Neuronal stem cell (in vitro differentiated cells): Measurements from ENCODE around the gene GPSM1.

Experiments used
- DNase-seq: peaks from one replicate; pipeline ENCODE4 v3.0.0-alpha.2; 2013; ENCODE audit warnings: low spot score
- H2AFZ ChIP-seq: one replicate; pipeline ENCODE4 v1.6.1; 2013; ENCODE audit warnings: mild to moderate bottlenecking, low read length, inconsistent platforms
- H2AK5ac ChIP-seq: 2 replicates; pipeline ENCODE4 v1.6.1; 2013; ENCODE audit warnings: low read depth, mild to moderate bottlenecking, inconsistent platforms, low read length, moderate library complexity, mixed read lengths
- H2BK120ac ChIP-seq: 2 replicates; pipeline ENCODE4 v1.6.1; 2013; ENCODE audit warnings: low read depth, mild to moderate bottlenecking, inconsistent platforms, low read length, moderate library complexity, mixed read lengths
- H2BK12ac ChIP-seq: one replicate; pipeline ENCODE4 v1.6.1; 2013; ENCODE audit warnings: low read length, inconsistent platforms
- H2BK15ac ChIP-seq: 2 replicates; pipeline ENCODE4 v1.6.1; 2013; ENCODE audit warnings: mild to moderate bottlenecking, low read length, inconsistent platforms, mixed read lengths
- H2BK5ac ChIP-seq: one replicate; pipeline ENCODE4 v1.6.1; 2013; ENCODE audit warnings: inconsistent platforms, mild to moderate bottlenecking, low read length, moderate library complexity
- H3K14ac ChIP-seq: one replicate; pipeline ENCODE4 v1.6.1; 2013; ENCODE audit warnings: low read length, inconsistent platforms
- H3K18ac ChIP-seq: 2 replicates; pipeline ENCODE4 v1.6.1; 2013; ENCODE audit warnings: low read length, inconsistent platforms
- H3K23ac ChIP-seq: 2 replicates; pipeline ENCODE4 v1.6.1; 2013; ENCODE audit warnings: low read depth, mild to moderate bottlenecking, mixed read lengths, low read length, inconsistent platforms; ENCODE audit not compliant: poor library complexity
- H3K27ac ChIP-seq: replicated peaks from 3 replicates; pipeline ENCODE4 v1.5.1; 2013; ENCODE audit warnings: low read length, inconsistent platforms
- H3K27me3 ChIP-seq, 3 experiments: 2 replicates each; pipeline ENCODE4 v1.6.1; 2013; ENCODE audit warnings: low read length in 3 of 3, mild to moderate bottlenecking in 2 of 3, inconsistent platforms in 1 of 3, low read depth in 1 of 3, mixed read lengths in 1 of 3, moderate library complexity in 1 of 3; ENCODE audit not compliant: control insufficient read depth in 3 of 3, insufficient read depth in 3 of 3
- H3K36me3 ChIP-seq, 2 donors: replicated peaks in 1 of 2; 2 replicates each; pipeline ENCODE4 v1.6.1; 2013; ENCODE audit warnings: low read length in 2 of 2; ENCODE audit not compliant: control insufficient read depth in 2 of 2, insufficient read depth in 2 of 2
- H3K4ac ChIP-seq: 2 replicates; pipeline ENCODE4 v1.6.1; 2013; ENCODE audit warnings: inconsistent platforms, mild to moderate bottlenecking, low read length, moderate library complexity
- H3K4me1 ChIP-seq, 2 donors: 1 replicate in 1 of 2; 2 replicates in 1 of 2; pipeline ENCODE4 v1.6.1; 2013; ENCODE audit warnings: low read length in 2 of 2, low read depth in 1 of 2; ENCODE audit not compliant: control insufficient read depth in 2 of 2, insufficient read depth in 1 of 2
- H3K4me2 ChIP-seq: one replicate; pipeline ENCODE4 v1.6.1; 2013; ENCODE audit warnings: mild to moderate bottlenecking, low read length, inconsistent platforms; ENCODE audit not compliant: insufficient read depth, poor library complexity, severe bottlenecking
- H3K4me3 ChIP-seq, 2 donors: 2 replicates each; pipeline ENCODE4 v1.5.1; 2013; ENCODE audit warnings: low read length in 2 of 2, mild to moderate bottlenecking in 2 of 2, inconsistent platforms in 1 of 2, moderate library complexity in 1 of 2
- H3K79me1 ChIP-seq: one replicate; pipeline ENCODE4 v1.6.1; 2013; ENCODE audit warnings: low read depth, mild to moderate bottlenecking, inconsistent platforms, low read length, moderate library complexity
- H3K9ac ChIP-seq: one replicate; pipeline ENCODE4 v1.6.1; 2013; ENCODE audit warnings: mild to moderate bottlenecking, low read depth, low read length, inconsistent platforms; ENCODE audit not compliant: poor library complexity
- H3K9me3 ChIP-seq, 2 donors: replicated peaks in 1 of 2; 2 replicates each; pipeline versions ENCODE3 to v1.6.1; 2013; ENCODE audit warnings: low read length in 2 of 2, mild to moderate bottlenecking in 2 of 2, inconsistent platforms in 1 of 2, low read depth in 1 of 2, mixed read lengths in 1 of 2, moderate library complexity in 1 of 2; ENCODE audit not compliant: control insufficient read depth in 2 of 2, insufficient read depth in 1 of 2
- H4K8ac ChIP-seq: one replicate; pipeline ENCODE4 v1.6.1; 2013; ENCODE audit warnings: low read depth, mild to moderate bottlenecking, inconsistent platforms, low read length, moderate library complexity
- H4K91ac ChIP-seq: one replicate; pipeline ENCODE4 v1.6.1; 2013; ENCODE audit warnings: low read length, low read depth, mild to moderate bottlenecking, inconsistent platforms; ENCODE audit not compliant: poor library complexity
- WGBS, 2 donors: extraction: QIAGEN DNeasy Blood & Tissue Kit; methylation state at CpG; one replicate each; pipeline ENCODE4 v1.1.7; 2013; ENCODE audit warnings: missing lambda C conversion rate in 2 of 2, mixed read lengths in 1 of 2; ENCODE audit not compliant: insufficient read length in 2 of 2, insufficient replicate concordance in 1 of 2; ENCODE audit errors: extremely low coverage in 2 of 2; 5-methylcytosine and 5-hydroxymethylcytosine counted together

The GPSM1 gene

GRCh38 chr9:136377341-136378169 lies 50.2 kb downstream of the GPSM1 start:
- no peak overlapping the region for H3K9ac ChIP-seq
- H4K8ac ChIP-seq, result no peak overlapping the region
- no peak overlapping the region for H3K27ac ChIP-seq
- peaks cover 27 to 67% of the 10 kb centered on the region in 2 donors for H3K36me3 ChIP-seq
- no peak overlapping the region for H2AFZ ChIP-seq
- H3K4me3 ChIP-seq, result no peak overlapping the region
- peaks cover 5 to 14% of the 10 kb centered on the region in 2 donors for H3K4me1 ChIP-seq
- no peaks in the 10 kb centered on the region for H3K27me3 ChIP-seq
- no peak overlapping the region for H2BK12ac ChIP-seq
- H3K18ac ChIP-seq, result no peak overlapping the region
- H3K14ac ChIP-seq, result no peak overlapping the region
- no peak overlapping the region for H4K91ac ChIP-seq
- no peak overlapping the region for H2AK5ac ChIP-seq
- no peak overlapping the region for H2BK5ac ChIP-seq
- H2BK15ac ChIP-seq, result no peak overlapping the region
- no peak overlapping the region for H3K4ac ChIP-seq
- H3K4me2 ChIP-seq, result no peak overlapping the region
- no peaks in the 10 kb centered on the region for H3K9me3 ChIP-seq
- no peak for DNase-seq
- no peak overlapping the region for H2BK120ac ChIP-seq
- H3K23ac ChIP-seq, result no peak overlapping the region
- H3K79me1 ChIP-seq, result peaks cover 2% of the 10 kb centered on the region
- no CpG with 5 or more reads among the region's 32 CpGs for WGBS, 2 donors

GRCh38 chr9:136378170-136379002 lies 51.0 kb downstream of the GPSM1 start:
- Histone ChIP-seq H2BK15ac (no peak overlapping the region), H3K4me2 (no peak overlapping the region), H3K4ac (no peak overlapping the region), H4K8ac (no peak overlapping the region), H3K14ac (no peak overlapping the region), H3K9me3 (no peaks in the 10 kb centered on the region), H3K9ac (no peak overlapping the region), H3K36me3 (peaks cover 35 to 75% of the 10 kb centered on the region in 2 donors), H2BK120ac (no peak overlapping the region), H3K18ac (no peak overlapping the region), H3K23ac (no peak overlapping the region), H3K4me3 (no peak overlapping the region), H3K27me3 (no peaks in the 10 kb centered on the region), H2BK5ac (no peak overlapping the region), H3K27ac (no peak overlapping the region), H4K91ac (no peak overlapping the region), H3K4me1 (peaks cover 0 to 6% of the 10 kb centered on the region in 2 donors), H2AFZ (no peak overlapping the region), H2BK12ac (no peak overlapping the region), H2AK5ac (no peak overlapping the region), H3K79me1 (peaks cover 2% of the 10 kb centered on the region)
- DNase-seq, result no peak
- no CpG with 5 or more reads among the region's 28 CpGs for WGBS, 2 donors

GRCh38 chr9:136379003-136379287 lies 51.6 kb downstream of the GPSM1 start:
- Histone ChIP-seq H3K4me1 (no peaks in the 10 kb centered on the region), H3K23ac (no peak overlapping the region), H2AFZ (no peak overlapping the region), H3K14ac (no peak overlapping the region), H3K18ac (no peak overlapping the region), H3K4ac (no peak overlapping the region), H3K4me3 (no peak overlapping the region), H4K91ac (no peak overlapping the region), H2BK120ac (no peak overlapping the region), H3K4me2 (no peak overlapping the region), H2BK5ac (no peak overlapping the region), H3K9me3 (no peaks in the 10 kb centered on the region), H2BK15ac (no peak overlapping the region), H3K27ac (no peak overlapping the region), H3K9ac (no peak overlapping the region), H3K79me1 (peaks cover 2% of the 10 kb centered on the region), H3K27me3 (no peaks in the 10 kb centered on the region), H2BK12ac (no peak overlapping the region), H3K36me3 (peaks cover 38 to 80% of the 10 kb centered on the region in 2 donors), H4K8ac (no peak overlapping the region), H2AK5ac (no peak overlapping the region)
- no peak for DNase-seq
- WGBS, 2 donors, result no CpG with 5 or more reads among the region's 18 CpGs

- H3K4me3 ChIP-seq, result no peak overlapping the region
- H2BK120ac ChIP-seq, result no peak overlapping the region
- H3K4ac ChIP-seq, result no peak overlapping the region
- no peaks in the 10 kb centered on the region for H3K4me1 ChIP-seq
- no peak overlapping the region for H2BK15ac ChIP-seq
- H3K27me3 ChIP-seq, result no peaks in the 10 kb centered on the region
- no CpG with 5 or more reads among the region's 11 CpGs for WGBS, 2 donors
- H2BK12ac ChIP-seq, result no peak overlapping the region
- H2AK5ac ChIP-seq, result no peak overlapping the region
- H4K8ac ChIP-seq, result no peak overlapping the region
- no peak overlapping the region for H3K14ac ChIP-seq
- H3K18ac ChIP-seq, result no peak overlapping the region
- no peak overlapping the region for H3K4me2 ChIP-seq
- H3K9ac ChIP-seq, result no peak overlapping the region
- H4K91ac ChIP-seq, result no peak overlapping the region
- no peak overlapping the region for H2AFZ ChIP-seq
- H3K23ac ChIP-seq, result no peak overlapping the region
- peaks cover 43 to 85% of the 10 kb centered on the region in 2 donors for H3K36me3 ChIP-seq
- no peak for DNase-seq
- no peaks in the 10 kb centered on the region for H3K9me3 ChIP-seq
- H2BK5ac ChIP-seq, result no peak overlapping the region
- no peaks in the 10 kb centered on the region for H3K79me1 ChIP-seq
- H3K27ac ChIP-seq, result no peak overlapping the region
Observed at GRCh38 chr9:136379401-136379800, 52.1 kb downstream of the GPSM1 start.
